Ovary (tissue), 9 donors: Measurements from ENCODE around the gene TNRC6A. TPM values are rescaled to one million over a fixed set of nuclear protein-coding genes. Genes with fewer than 3 reads are reported as not detected.

Experiments used
- DNase-seq, 5 donors: peaks; one replicate each; pipeline ENCODE4 v3.0.0-alpha.2; 2019 to 2020
- H3K27ac ChIP-seq, 2 donors: fragments of 200-600 bp; one replicate each; pipeline versions ENCODE4 v1.5.1 to v1.8.0; 2019 to 2022
- H3K27me3 ChIP-seq: fragments of 200-600 bp; one replicate; pipeline ENCODE4 v1.8.0; 2022
- H3K36me3 ChIP-seq: fragments of 200-600 bp; sonication (generic); one replicate; pipeline ENCODE4 v1.5.1; 2019
- H3K4me1 ChIP-seq: one replicate; pipeline ENCODE4 v1.8.1; 2013; ENCODE audit warnings: mild to moderate bottlenecking, moderate library complexity; ENCODE audit not compliant: insufficient read depth
- H3K4me3 ChIP-seq: fragments of 200-600 bp; sonication (generic); one replicate; pipeline ENCODE4 v1.5.1; 2017
- H3K9me3 ChIP-seq, 2 donors: fragments of 200-600 bp in 1 of 2; sonication (generic) in 1 of 2; one replicate each; pipeline versions ENCODE4 v1.5.1 to v1.8.1; 2013 to 2019; ENCODE audit warnings: mild to moderate bottlenecking in 1 of 2, moderate library complexity in 1 of 2
- CTCF ChIP-seq, 3 donors: fragments of 450-650 bp in 2 of 3; fragments of 200-600 bp in 1 of 3; IDR thresholded peaks; one replicate each; pipeline versions ENCODE4 v1.5.1 to v1.8.0; 2016 to 2022; ENCODE audit warnings: antibody characterized with exemption in 3 of 3, mild to moderate bottlenecking in 1 of 3
- EP300 ChIP-seq: sonication (generic); formaldehyde crosslinking; IDR thresholded peaks from one replicate; pipeline ENCODE4 v1.6.1; 2017; ENCODE audit warnings: antibody characterized with exemption
- POLR2A ChIP-seq: fragments of 450-650 bp; IDR thresholded peaks from one replicate; pipeline ENCODE4 v1.6.1; 2017; ENCODE audit warnings: antibody characterized with exemption, mild to moderate bottlenecking, moderate library complexity
- WGBS, 3 donors: extraction: QIAGEN DNeasy Blood & Tissue Kit in 1 of 3; methylation state at CpG; one replicate each; pipeline versions ENCODE4 v1.1.5 to v1.1.7; 2013 to 2017; 5-methylcytosine and 5-hydroxymethylcytosine counted together
- intact Hi-C, 4 donors: fragments of 100-400 bp; cut with DNase I; formaldehyde crosslinking; loops; one replicate each; pipeline versions ENCODE4 v1.11.0 to v1.15.1; 2022 to 2023
- polyA plus RNA-seq, 2 donors: library from polyadenylated mRNA; stranded (reverse); fragments of 200-250 nt in 1 of 2; fragments of 350-450 nt in 1 of 2; fragmentation: Illumina TruSeq in 1 of 2; extraction: RNeasy Lipid Tissue Mini Kit (QIAGEN cat#74804) in 1 of 2; gene quantifications; one replicate each; pipeline ENCODE4 v1.2.3, GENCODE V29; 2013 to 2014
- total RNA-seq, 7 donors: library from RNA; depleted of rRNA in 2 of 7; stranded (reverse); fragments of >200 nt in 2 of 7; fragmentation: NEBNext Ultra II Directional in 3 of 7; extraction: Animal tissue kit (Norgen Biotek cat#: 25700) in 3 of 7; gene quantifications; one replicate each; pipeline versions ENCODE4 v1.1.0 to v1.2.4, GENCODE V29; 2016 to 2023
- donor health status: DM: no; HTN: no; CAD: no; lungs with moderate emphysema.
- donor health status: DM: no; HTN: no; CAD: no.
- donor health status: Bipolar disorder and iron deficiency.
- donor health status: DM: yes; HTN: yes; CAD: no.
- donor health status: DM: no; HTN: no; CAD: no.
- donor health status: DM: yes; HTN: yes; CAD: no.

The TNRC6A gene
- total and polyA plus RNA-seq, 9 donors: 22.1 to 80.7 (median 54.0) TPM

GRCh38 chr16:24775455-24775854 is 46.0 kb downstream of the TNRC6A start:
- Histone ChIP-seq H3K27ac (no peak overlapping the region), H3K36me3 (no peaks in the 10 kb centered on the region), H3K9me3 (no peaks in the 10 kb centered on the region), H3K27me3 (no peaks in the 10 kb centered on the region), H3K4me1 (peaks cover 5% of the 10 kb centered on the region), H3K4me3 (no peak overlapping the region)
- TF ChIP-seq POLR2A (no peak), EP300 (no peak), CTCF (IDR thresholded peaks at IDR 0.05) (no peak)
- DNase-seq: peak in 1 of 5 donors; percentile 48
- intact Hi-C loops: no loop called here

- no peaks in the 10 kb centered on the region for H3K27me3 ChIP-seq
- no peak overlapping the region for H3K4me3 ChIP-seq
- intact Hi-C loops: no loop called here
- H3K9me3 ChIP-seq: no peaks in the 10 kb centered on the region
- peaks cover 5% of the 10 kb centered on the region for H3K4me1 ChIP-seq
- no peak for DNase-seq
- H3K36me3 ChIP-seq: no peaks in the 10 kb centered on the region
- TF ChIP-seq CTCF (IDR thresholded peaks at IDR 0.05) (no peak), EP300 (no peak), POLR2A (no peak)
- no peak overlapping the region for H3K27ac ChIP-seq
- whole genome bisulfite sequencing, 3 donors: 71 to 82% (median 82%) methylated on average over 12 of the region's 12 CpGs
Observed at GRCh38 chr16:24776501-24777220, 47.2 kb downstream of the TNRC6A start.

GRCh38 chr16:24778671-24779070 is 49.2 kb downstream of the TNRC6A start:
- Histone ChIP-seq H3K27ac (no peak overlapping the region), H3K27me3 (no peaks in the 10 kb centered on the region), H3K4me1 (peaks cover 1% of the 10 kb centered on the region), H3K36me3 (no peaks in the 10 kb centered on the region), H3K9me3 (no peaks in the 10 kb centered on the region), H3K4me3 (no peak overlapping the region)
- intact Hi-C loops: no loop called here
- no peak for DNase-seq
- 48 to 78% (median 77%) methylated on average over 1 of the region's 1 CpG for WGBS, 3 donors
- no peak for TF ChIP-seq POLR2A
- no peak for TF ChIP-seq CTCF (IDR thresholded peaks at IDR 0.05)
- TF ChIP-seq EP300: no peak

GRCh38 chr16:24781256-24781655 is 51.8 kb downstream of the TNRC6A start:
- 92 to 97% (median 96%) methylated on average over 2 of the region's 2 CpGs for WGBS, 3 donors

More at GRCh38 chr16:24781256-24781655, 51.8 kb downstream of the TNRC6A start:
- H3K4me3 ChIP-seq: no peak overlapping the region
- no peak for TF ChIP-seq POLR2A
- no peak for TF ChIP-seq EP300
- no peak for TF ChIP-seq CTCF (IDR thresholded peaks at IDR 0.05)
- H3K27me3 ChIP-seq: no peaks in the 10 kb centered on the region
- no peaks in the 10 kb centered on the region for H3K4me1 ChIP-seq
- no peak overlapping the region for H3K27ac ChIP-seq
- DNase-seq: no peak
- H3K9me3 ChIP-seq: no peaks in the 10 kb centered on the region
- intact Hi-C loops: loop anchor here in 1 of 4 donors (10.0 kb wide), 1 partner anchor 46 kb away; no protein-coding TSS in a partner anchor
- no peaks in the 10 kb centered on the region for H3K36me3 ChIP-seq
